COLO829 (cell line): ENCODE measurements around the gene CLSTN2.

Source experiments
- DNase-seq: peaks from one replicate; pipeline ENCODE4 v3.0.0; 2012; ENCODE audit warnings: low spot score

Gene CLSTN2

GRCh38 chr3:140007911-140008869, 73.2 kb downstream of the CLSTN2 start:
- DNase-seq = no peak

DNA sequence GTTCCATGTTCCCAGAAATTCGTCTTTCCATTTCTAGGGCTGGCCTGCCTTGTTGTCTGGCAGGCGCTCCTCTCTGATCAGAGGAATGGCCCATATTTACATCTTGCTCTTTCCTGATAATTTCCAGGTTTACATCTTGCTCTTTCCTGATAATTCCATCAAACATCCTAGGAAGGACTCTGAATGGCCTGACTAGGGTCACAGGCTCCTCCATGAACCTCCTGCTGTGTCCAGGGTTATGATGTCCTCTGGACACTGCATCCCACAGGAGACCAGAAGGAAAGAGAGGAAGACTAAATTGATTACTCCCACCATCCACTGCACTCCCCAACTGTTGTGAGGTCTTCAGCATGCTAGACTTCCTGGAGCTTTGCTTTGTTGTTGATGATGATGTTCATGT, 75.4 kb downstream of the CLSTN2 start:
- DNase-seq = no peak

DNA sequence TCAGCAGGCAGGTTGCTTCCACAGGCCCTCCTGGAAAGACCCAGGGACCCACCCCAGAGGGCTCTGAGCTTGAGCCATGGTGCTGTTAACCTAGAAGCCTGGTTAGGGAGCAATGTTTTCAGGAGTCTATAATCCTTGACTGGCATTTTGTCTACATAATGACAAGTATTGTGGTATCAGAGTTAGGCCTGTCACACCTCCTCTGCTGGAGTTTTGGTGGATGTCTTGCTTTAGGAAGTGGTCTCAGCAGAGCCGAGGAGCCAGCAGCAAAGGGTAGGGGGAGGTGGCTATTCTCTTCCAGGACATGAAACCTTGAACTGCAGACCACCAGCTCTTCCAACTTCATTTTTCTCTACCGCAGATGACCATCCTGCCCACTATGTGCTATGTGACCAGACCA, 76.1 kb downstream of the CLSTN2 start:
- DNase-seq = no peak

GRCh38 chr3:140011611-140012277, 76.8 kb downstream of the CLSTN2 start:
- DNase-seq = no peak

- DNase-seq = no peak
Measured at GRCh38 chr3:140013220-140013619, 78.2 kb downstream of the CLSTN2 start.

GRCh38 chr3:140014831-140015495, 80.0 kb downstream of the CLSTN2 start:
- no peak for DNase-seq

- DNase-seq = no peak
Measured at GRCh38 chr3:140015741-140016140, 80.8 kb downstream of the CLSTN2 start.

GRCh38 chr3:140018556-140018955, 83.6 kb downstream of the CLSTN2 start:
- no peak for DNase-seq

DNA sequence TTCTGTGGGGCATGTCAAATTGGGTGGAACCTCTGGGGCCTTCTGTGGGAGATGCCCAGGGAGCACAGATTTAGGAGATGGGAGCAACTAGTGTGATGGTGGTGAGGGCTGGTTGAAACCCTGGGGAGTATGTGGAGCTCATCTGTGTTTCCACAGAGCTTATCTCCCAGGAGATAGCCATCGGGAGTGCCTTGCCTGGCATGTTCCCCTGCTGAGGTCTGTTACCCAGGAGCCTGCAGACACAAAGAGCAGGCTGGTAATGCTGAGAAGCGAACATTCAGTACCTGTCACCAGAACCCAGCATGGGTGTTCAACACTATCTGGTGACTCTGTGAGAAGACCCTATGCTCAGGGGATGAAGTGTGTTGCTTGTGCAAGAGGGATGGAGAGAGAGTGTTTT, 85.0 kb downstream of the CLSTN2 start:
- DNase-seq = no peak

GRCh38 chr3:140020541-140020940, 85.6 kb downstream of the CLSTN2 start:
- DNase-seq = no peak

DNA sequence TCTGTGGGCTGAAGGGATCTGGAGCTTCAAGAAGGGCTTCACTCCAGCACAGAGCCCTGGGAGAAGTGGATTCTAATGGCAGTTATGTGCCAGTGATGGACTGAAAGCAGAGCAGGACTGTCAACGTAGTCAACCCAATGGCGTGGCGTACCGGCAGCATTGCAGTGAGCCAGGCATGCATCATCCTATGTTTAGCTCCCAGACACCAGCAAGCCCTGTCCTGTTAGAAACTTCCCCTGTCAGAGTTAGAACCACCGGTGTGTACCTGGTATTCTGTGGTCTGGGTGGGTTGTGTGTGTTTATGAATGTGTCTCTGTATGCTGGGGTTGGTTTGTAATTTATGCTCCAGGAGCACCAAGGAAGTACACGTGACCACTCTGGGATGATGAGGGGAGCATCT, 86.3 kb downstream of the CLSTN2 start:
- no peak for DNase-seq

- no peak for DNase-seq
Measured at GRCh38 chr3:140022066-140022770, 87.2 kb downstream of the CLSTN2 start.

DNA sequence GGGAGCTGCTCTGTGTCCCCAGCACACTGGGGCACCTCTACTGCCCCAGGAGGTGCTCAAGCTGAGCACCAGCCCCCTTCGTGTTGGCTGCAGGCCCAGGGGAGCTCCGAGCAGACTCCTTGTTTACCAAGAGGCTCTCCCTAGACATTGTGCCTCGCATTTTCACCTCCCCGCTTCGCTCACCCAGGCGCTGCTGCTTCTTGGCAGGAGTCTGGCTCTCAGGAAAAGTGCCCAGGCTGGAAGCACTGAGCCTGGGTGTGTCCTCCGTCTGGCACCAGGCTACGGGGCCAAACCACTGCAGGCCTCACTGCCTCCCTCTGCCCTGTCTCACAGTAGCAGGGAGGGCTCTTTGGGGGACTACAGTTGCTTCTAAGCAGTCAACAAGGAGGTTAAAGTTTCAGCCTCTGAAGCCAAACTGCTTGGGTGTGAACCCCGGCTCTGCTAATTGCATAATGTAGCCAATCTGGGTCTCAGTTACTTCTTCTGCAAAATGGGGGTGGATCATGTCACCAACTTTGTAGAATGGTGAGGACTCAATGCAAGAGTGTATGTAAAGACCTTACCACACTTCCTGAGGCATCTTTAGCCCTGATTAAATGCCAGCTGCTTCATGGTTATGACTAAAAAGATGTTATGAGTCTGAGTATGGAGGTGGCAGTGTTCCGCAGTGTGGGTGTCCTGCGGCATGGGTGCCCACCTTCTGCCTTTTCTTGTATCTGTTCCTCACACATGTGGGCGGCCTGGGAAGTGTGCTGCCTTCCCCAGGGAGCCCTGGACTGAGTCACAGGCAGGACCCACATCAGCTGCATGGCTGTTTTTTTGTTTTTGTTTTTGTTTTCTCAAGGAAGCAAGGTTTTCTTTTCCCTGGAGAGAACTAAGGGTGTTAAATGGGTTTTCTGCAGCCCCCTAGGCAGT, 88.9 kb downstream of the CLSTN2 start:
- no peak for DNase-seq

GRCh38 chr3:140031170-140031569, 96.2 kb downstream of the CLSTN2 start:
- no peak for DNase-seq

DNA sequence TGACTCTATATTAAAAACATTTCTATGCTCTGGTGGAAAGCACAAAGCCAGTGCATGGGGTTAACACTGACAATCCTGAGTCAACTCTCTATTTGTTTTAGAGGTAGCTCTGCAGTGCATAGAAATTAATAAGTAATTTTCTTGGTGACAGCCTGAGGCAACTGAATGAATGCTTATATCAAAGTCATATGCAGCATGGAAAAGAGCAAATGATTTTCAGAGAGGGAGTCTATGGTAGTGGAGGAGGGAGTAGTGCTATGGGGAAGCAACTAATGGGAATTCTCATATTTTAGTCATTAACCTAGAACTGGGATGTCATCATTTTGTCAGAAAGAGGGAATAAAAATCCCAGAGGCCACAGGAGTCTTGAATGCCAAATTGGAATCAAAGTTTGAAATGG, 99.1 kb downstream of the CLSTN2 start:
- no peak for DNase-seq

GRCh38 chr3:140035871-140036270, 100.9 kb downstream of the CLSTN2 start:
- no peak for DNase-seq

- no peak for DNase-seq
Measured at GRCh38 chr3:140050396-140050795, 115.4 kb downstream of the CLSTN2 start.

DNA sequence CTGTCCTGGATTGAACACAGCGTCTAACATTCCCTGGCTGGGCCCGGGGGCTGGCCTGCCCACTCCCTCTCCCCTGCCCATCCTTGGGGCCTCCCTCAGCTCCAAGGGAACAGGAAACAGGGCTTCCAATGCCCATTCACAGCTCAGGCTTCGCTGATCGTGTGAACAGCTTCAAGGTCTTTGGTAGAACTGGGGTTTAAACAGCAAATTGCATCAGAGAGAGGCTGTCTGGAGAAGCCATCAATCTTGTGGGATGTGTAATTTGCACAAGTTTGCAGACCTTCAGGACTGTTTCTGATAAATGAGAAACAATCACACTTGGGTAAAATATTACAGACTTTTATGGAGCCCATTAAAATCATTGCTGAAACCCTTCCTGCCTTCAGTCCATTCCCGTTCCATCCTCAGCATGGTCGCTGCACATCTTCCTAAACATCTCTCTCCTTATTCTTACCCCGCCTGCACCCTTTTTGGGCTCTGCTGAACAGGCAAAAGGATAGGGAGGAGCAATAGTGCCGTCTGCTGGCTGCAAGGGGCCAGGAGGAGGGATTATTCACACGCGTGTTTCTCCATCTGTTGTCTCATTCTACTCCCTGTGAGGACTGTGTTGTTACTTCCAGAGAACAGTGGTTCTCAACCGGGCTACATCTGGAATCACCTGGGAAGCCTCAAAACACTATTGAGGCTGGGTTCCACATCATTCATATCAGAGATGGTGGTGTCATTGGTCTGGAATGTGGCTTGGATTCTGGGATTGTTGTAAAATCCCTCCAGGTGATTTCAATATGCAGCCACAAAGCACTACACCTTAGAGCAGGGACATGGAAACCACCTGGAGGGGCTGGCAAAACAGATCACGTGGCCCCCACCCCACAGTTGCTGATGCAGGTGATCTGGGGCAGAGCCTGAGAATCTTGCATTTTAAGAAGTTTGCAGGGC, 116.3 kb downstream of the CLSTN2 start:
- no peak for DNase-seq

GRCh38 chr3:140052771-140053702, 118.1 kb downstream of the CLSTN2 start:
- DNase-seq = no peak
